ELR (cell line): ENCODE measurements around the gene ADM.

Source experiments
- DNase-seq: peaks from one replicate; pipeline ENCODE4 v3.0.0-alpha.2; 2015; ENCODE audit warnings: low read depth

Gene ADM

DNA sequence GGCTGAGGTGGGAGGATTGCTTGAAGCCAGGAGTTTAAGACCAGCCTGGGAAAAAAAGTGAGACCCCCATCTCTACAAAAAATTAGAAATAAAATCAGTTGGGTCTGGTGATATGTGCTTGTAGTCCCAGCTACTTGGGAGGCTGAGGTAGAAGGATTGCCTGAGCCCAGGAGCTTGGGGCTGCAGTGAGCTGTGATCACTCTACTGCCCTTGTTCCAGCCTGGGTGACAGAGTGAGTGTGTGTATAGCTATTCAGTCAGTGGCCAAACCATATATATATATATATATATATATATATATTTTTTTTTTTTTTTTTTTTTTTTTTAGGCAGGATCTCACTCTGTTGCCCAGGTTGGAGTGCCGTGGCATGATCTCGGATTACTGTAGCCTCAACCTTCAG is 24.5 kb downstream of the ADM start:
- DNase-seq, result no peak

DNA sequence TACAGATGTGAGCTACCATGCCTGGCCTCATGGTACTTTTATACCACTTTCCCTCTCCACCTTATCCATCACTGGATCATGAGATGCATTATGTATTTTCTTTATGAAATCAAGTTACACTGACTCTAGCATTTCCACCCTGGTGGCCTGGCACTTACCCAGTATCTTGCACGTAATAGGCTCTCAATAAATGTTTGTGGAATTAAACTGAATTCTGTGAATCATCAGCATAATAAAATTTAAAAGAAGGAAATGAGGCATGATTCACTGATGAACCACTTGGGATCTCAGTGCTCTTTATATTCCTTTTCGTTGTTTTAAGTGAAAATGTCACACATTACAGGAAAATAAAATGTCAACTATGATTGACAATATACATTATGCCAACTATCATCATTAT is 25.1 kb downstream of the ADM start:
- DNase-seq, result peak; percentile 93

GRCh38 chr11:10331548-10332289 is 26.8 kb downstream of the ADM start:
- DNase-seq, result no peak

DNA sequence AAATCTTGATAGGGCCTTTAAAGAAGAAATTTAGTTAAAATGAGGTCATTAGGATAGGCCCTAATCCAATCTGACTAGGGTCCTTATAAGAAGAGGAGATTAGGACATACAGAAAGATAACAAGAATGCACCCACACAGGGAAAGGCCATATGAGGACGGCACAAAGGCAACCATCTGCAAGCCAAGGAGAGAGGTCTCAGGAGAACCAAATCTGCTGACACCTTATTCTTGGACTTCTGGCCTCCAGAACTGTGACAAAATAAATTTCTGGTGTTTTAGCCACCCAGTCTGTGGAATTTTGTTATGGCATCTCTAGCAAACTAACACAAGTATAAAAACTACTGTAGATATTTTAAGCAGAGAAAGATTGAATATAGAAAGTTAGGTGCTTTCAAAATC is 28.6 kb downstream of the ADM start:
- no peak for DNase-seq

GRCh38 chr11:10338287-10338686 is 33.4 kb downstream of the ADM start:
- DNase-seq, result no peak

DNA sequence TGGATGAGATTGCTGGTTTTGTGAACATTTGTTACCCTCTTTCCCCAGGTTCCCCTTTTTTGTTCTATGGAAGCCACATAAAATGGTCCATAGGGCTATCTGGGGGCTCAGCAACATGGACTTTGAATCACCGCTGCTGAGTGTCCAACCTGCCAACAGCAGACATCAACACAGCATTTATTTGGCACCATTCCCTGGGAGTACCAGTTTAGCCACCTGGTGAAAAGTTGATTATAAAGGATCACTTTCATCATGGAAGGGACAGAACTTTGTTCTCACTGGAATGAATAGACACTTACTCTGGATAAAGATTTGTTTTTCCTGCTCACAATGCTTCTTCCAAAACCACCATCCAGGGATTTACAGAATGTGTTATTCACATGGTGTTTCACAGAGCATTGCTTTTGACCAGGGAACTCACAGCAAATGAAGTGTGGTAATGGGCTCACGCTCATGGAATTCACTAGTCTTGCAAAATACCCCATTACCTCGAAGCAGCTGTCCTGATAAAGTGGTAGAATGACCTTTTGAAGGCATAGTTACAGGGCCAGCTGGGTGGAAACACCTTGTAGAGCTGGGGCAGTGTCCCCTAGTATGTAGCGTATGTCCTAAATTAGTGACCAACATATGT is 43.9 kb downstream of the ADM start:
- peak; percentile 57 for DNase-seq

DNA sequence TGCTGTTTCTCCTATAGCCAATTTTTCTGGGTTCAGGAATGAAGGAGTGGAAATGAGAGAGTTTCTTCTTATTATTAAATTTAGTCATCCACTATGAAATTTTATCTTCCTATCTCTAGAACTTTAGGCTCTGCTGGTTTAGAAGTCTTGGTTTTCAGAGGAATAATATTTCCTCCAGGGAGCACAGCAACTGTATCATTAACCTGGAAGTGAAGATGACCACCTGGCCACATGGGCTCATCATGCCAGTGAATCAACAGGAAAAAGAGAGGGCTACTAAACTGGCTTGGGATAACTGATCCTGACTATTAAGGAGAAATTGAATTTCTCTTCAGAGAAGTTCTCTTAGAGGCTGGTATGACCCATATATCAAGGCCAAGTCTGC is 44.4 kb downstream of the ADM start:
- DNase-seq, result no peak

GRCh38 chr11:10349806-10350205 is 44.9 kb downstream of the ADM start:
- no peak for DNase-seq

DNA sequence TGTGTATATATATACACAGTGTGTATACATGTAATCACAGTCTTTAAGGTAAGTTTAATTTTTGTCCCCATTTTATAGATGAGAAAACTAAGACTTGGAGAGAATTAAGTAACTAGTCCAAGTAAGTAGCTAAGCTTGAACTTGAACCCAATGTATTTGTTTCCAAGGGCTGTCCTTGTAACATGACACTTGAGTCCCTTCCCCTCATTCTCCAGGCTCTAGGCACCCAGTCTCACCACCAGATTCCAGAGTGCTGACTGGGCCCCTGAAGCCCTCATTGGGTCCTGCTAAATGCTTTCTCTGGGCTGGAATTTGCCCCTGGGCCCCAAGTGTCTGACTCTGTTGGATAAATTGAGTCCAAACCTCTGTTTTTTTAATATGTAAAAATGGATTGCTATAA is 45.5 kb downstream of the ADM start:
- DNase-seq, result peak; percentile 92

DNA sequence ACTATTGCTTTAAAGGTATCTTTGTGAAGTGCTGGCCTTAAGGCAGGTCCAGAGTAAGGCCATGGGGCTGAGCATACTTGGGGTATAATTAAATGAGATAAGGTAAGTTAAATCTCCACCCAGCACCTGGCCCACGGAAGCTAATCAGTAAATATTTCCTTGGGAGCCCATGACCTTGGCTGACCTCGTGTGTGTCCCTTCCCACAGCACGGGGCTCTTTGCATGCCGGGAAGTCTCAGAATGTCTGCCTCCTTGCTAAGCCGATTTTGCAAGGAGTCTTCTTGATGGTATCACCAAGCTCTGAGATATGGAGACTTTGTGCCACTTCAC is 46.5 kb downstream of the ADM start:
- no peak for DNase-seq

- DNase-seq, result peak; percentile 72
These were observed 47.1 kb downstream of the ADM start for GRCh38 chr11:10351765-10352641.

DNA sequence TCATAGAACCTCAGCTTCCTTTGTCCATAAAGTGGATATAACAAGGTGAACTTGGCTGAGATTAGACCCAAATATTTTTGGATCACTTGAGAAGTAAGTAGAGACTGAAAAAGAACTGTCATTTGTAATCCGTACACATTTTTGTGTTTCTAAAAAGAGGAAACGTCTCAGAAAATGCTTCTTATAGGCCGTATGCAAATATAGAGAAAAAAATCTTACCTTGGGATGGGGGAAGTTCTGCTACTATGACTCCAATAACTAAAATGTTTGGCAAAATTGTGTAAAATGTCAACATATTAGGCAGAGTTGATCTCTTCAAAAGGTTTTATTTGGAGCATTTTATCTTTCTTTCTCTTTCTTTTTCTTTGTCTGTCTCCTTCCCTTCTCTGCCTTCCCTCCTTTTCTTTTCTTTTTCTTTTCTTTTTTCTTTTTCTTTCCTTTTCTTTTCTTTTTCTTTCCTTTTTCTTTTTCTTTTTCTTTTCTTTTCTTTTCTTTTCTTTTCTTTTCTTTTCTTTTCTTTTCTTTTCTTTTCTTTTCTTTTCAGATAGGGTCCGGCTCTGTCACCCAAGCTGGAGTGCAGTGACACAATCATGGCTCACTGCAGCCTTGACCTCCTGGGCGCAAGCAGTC is 48.2 kb downstream of the ADM start:
- no peak for DNase-seq

- no peak for DNase-seq
These were observed 49.5 kb downstream of the ADM start for GRCh38 chr11:10354389-10354788.

- peak; percentile 53 for DNase-seq
These were observed 50.4 kb downstream of the ADM start for GRCh38 chr11:10355257-10355661.

GRCh38 chr11:10356161-10356560 is 51.3 kb downstream of the ADM start:
- DNase-seq, result no peak
